ENCODE measurements around the gene PEX5L. TPM values are rescaled to one million over a fixed set of nuclear protein-coding genes. Genes with fewer than 3 reads are reported as not detected.

The PEX5L gene
- total RNA-seq, 2 donors from 2014 or later, result 0.86 to 1.9 TPM

DNA sequence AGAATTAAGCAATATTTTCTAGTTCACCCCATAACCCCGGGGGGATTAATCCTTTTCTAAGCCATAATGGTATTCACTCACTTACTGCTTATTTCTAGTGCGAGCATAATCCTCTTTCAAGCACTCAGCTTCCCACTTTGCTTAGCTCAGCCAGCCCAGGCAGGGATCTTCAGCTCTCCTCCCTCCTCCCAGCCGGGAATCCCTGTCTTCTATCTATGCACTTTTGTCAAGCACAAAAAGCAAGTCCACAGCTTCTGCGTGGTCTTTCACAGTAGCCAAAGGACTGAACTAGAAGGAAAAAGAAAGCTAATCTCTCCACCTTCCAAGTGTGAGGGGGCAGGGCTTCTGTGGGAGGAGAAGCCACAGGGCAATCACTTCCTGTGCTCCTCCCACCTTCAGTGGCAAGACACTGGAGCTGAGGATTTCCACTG lies 62.8 kb downstream of the PEX5L start:
- Histone ChIP-seq H3K9ac (ENCODE audit: extremely low read depth, low read length, poor library complexity, severe bottlenecking) (no peak overlapping the region), H3K4me1 (ENCODE audit: control insufficient read depth, insufficient read depth, low read length) (peaks cover 8% of the 10 kb centered on the region), H3K9me3 (ENCODE audit: control insufficient read depth, low read length) (no peaks in the 10 kb centered on the region), H3K4me3 (ENCODE audit: low read length) (no peak overlapping the region), H3K36me3 (ENCODE audit: control insufficient read depth, insufficient read depth, low read length) (no peaks in the 10 kb centered on the region), H3K27me3 (ENCODE audit: control insufficient read depth, insufficient read depth, low read length, poor library complexity, severe bottlenecking) (no peaks in the 10 kb centered on the region), H3K27ac (ENCODE audit: low read depth, low read length) (no peak overlapping the region)
- TF ChIP-seq, protein P1, sequence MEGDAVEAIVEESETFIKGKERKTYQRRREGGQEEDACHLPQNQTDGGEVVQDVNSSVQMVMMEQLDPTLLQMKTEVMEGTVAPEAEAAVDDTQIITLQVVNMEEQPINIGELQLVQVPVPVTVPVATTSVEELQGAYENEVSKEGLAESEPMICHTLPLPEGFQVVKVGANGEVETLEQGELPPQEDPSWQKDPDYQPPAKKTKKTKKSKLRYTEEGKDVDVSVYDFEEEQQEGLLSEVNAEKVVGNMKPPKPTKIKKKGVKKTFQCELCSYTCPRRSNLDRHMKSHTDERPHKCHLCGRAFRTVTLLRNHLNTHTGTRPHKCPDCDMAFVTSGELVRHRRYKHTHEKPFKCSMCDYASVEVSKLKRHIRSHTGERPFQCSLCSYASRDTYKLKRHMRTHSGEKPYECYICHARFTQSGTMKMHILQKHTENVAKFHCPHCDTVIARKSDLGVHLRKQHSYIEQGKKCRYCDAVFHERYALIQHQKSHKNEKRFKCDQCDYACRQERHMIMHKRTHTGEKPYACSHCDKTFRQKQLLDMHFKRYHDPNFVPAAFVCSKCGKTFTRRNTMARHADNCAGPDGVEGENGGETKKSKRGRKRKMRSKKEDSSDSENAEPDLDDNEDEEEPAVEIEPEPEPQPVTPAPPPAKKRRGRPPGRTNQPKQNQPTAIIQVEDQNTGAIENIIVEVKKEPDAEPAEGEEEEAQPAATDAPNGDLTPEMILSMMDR (conservative IDR thresholded peaks at IDR 0.05), result no peak
- no peak overlapping the region for H3K4me3 Mint-ChIP-seq
- 41 to 52% methylated on average over 3 to 4 of the region's 4 CpGs for WGBS, 2 experiments (ENCODE audit: insufficient coverage in 1 of 2, insufficient read length in 1 of 2)
- peaks cover 11% of the 10 kb centered on the region for H3K4me1 Mint-ChIP-seq
- peak; percentile 69 for DNase-seq
- peak overlapping the region; percentile 5 for H3K27ac Mint-ChIP-seq
- no peaks in the 10 kb centered on the region for H3K36me3 Mint-ChIP-seq (ENCODE audit: low read depth)
- H3K27me3 Mint-ChIP-seq (ENCODE audit: insufficient read depth), result no peaks in the 10 kb centered on the region
- H3K9me3 Mint-ChIP-seq, result no peaks in the 10 kb centered on the region

DNA sequence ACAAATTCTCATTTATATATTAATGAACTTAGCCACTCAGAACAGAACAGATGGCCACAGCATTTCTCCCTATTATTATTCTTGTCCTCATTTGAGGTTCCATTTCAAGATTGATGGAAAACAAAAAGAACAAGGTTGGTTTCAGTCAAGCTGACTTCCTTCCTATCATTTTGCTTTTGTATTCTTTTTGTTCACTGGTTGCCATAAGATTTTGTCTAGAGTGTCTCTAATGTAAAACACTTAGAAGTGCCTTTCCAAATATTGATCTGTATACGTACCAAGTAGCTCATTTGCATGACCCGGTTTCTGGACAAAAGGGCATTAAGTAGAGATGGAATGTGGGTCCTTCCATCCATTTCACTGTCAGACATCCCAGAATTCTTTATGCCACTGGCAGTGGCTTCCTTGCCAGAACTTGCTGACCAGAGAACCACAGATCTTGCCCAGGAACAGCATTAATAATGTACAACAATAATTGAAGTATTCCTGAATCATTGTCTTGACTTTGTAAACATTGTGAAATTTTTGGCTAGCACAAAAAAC lies 63.8 kb downstream of the PEX5L start:
- no peaks in the 10 kb centered on the region for H3K36me3 Mint-ChIP-seq (ENCODE audit: low read depth)
- Histone ChIP-seq H3K27me3 (ENCODE audit: control insufficient read depth, insufficient read depth, low read length, poor library complexity, severe bottlenecking) (no peaks in the 10 kb centered on the region), H3K9me3 (ENCODE audit: control insufficient read depth, low read length) (no peaks in the 10 kb centered on the region), H3K4me3 (ENCODE audit: low read length) (no peak overlapping the region), H3K27ac (ENCODE audit: low read depth, low read length) (no peak overlapping the region), H3K36me3 (ENCODE audit: control insufficient read depth, insufficient read depth, low read length) (no peaks in the 10 kb centered on the region), H3K9ac (ENCODE audit: extremely low read depth, low read length, poor library complexity, severe bottlenecking) (no peak overlapping the region), H3K4me1 (ENCODE audit: control insufficient read depth, insufficient read depth, low read length) (peaks cover 8% of the 10 kb centered on the region)
- TF ChIP-seq, protein P1 (conservative IDR thresholded peaks at IDR 0.05), result no peak
- no peak overlapping the region for H3K27ac Mint-ChIP-seq
- no peak for DNase-seq
- H3K4me1 Mint-ChIP-seq, result peaks cover 11% of the 10 kb centered on the region
- no peaks in the 10 kb centered on the region for H3K27me3 Mint-ChIP-seq (ENCODE audit: insufficient read depth)
- H3K9me3 Mint-ChIP-seq, result no peaks in the 10 kb centered on the region
- 86 to 95% methylated on average over 1 to 2 of the region's 2 CpGs for WGBS, 2 experiments (ENCODE audit: insufficient coverage in 1 of 2, insufficient read length in 1 of 2)
- H3K4me3 Mint-ChIP-seq, result no peak overlapping the region

DNA sequence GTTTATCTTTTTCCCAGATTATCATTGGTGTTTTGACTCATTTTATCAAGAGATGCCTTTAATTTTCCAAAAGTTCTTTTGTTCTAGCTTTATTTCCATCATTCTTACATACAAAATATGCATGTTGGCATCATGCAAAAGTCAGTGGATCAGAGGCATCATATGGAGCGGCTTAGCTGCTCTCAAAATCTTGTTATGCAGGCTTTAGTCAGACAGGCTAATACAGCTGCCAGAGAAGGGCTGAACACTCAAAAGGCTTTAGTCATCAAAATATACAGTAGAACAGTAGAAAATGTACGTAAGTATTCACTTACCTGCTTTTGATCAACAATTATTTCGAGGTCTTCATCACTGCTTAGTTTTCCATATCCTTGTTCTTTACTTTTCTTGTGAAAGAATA lies 65.5 kb downstream of the PEX5L start:
- no peaks in the 10 kb centered on the region for H3K36me3 Mint-ChIP-seq (ENCODE audit: low read depth)
- peaks cover 8% of the 10 kb centered on the region for H3K4me1 ChIP-seq (ENCODE audit: control insufficient read depth, insufficient read depth, low read length)
- no peak overlapping the region for H3K4me3 Mint-ChIP-seq

More for the DNA sequence above, 65.5 kb downstream of the PEX5L start:
- DNase-seq, result no peak
- H3K9me3 ChIP-seq (ENCODE audit: control insufficient read depth, low read length), result no peaks in the 10 kb centered on the region
- H3K4me3 ChIP-seq (ENCODE audit: low read length), result no peak overlapping the region
- 85 to 90% methylated on average over 2 to 3 of the region's 3 CpGs for WGBS, 2 experiments (ENCODE audit: insufficient coverage in 1 of 2, insufficient read length in 1 of 2)
- Mint-ChIP-seq H3K9me3 (no peaks in the 10 kb centered on the region), H3K4me1 (peaks cover 26% of the 10 kb centered on the region), H3K27me3 (ENCODE audit: insufficient read depth) (no peaks in the 10 kb centered on the region), H3K27ac (no peak overlapping the region)
- H3K9ac ChIP-seq (ENCODE audit: extremely low read depth, low read length, poor library complexity, severe bottlenecking), result no peak overlapping the region
- H3K36me3 ChIP-seq (ENCODE audit: control insufficient read depth, insufficient read depth, low read length), result no peaks in the 10 kb centered on the region
- no peaks in the 10 kb centered on the region for H3K27me3 ChIP-seq (ENCODE audit: control insufficient read depth, insufficient read depth, low read length, poor library complexity, severe bottlenecking)
- H3K27ac ChIP-seq (ENCODE audit: low read depth, low read length), result no peak overlapping the region
- TF ChIP-seq, protein P1 (conservative IDR thresholded peaks at IDR 0.05), result no peak

Measured in endodermal cell (in vitro differentiated cells).